SU-DHL-6 (cell line): ENCODE measurements around the gene ZNF580.
A peak's percentile ranks its signal among the peaks of the same experiment; 100 is the strongest.

Experiments used
- H2AFZ ChIP-seq: fragments of 200-600 bp; sonication (generic); 2 replicates; pipeline ENCODE4 v1.6.1; 2014; ENCODE audit warnings: low read depth, mild to moderate bottlenecking, moderate library complexity, mixed read lengths, antibody characterized with exemption, low read length; ENCODE audit not compliant: severe bottlenecking
- H3F3A ChIP-seq: fragments of 200-600 bp; shearing (Covaris generic); 2 replicates; pipeline ENCODE4 v1.6.0; 2016; ENCODE audit warnings: antibody characterized with exemption, mild to moderate bottlenecking; ENCODE audit not compliant: insufficient read depth
- H3K27ac ChIP-seq: fragments of 200-600 bp; sonication (generic); 2 replicates; pipeline ENCODE4 v1.5.1; 2016; ENCODE audit warnings: low read depth, mild to moderate bottlenecking, low read length, moderate library complexity, mixed read lengths
- H3K27me3 ChIP-seq: fragments of 200-600 bp; sonication (generic), shearing (Covaris generic); 2 replicates; pipeline ENCODE4 v1.6.0; 2014; ENCODE audit warnings: mild to moderate bottlenecking, low read length
- H3K36me3 ChIP-seq: fragments of 200-600 bp; sonication (generic); 2 replicates; pipeline ENCODE4 v1.6.1; 2014; ENCODE audit warnings: mild to moderate bottlenecking, low read length, mixed read lengths
- H3K4me2 ChIP-seq: fragments of 300-600, 200-600 bp; shearing (Covaris generic), sonication (generic); 2 replicates; pipeline ENCODE4 v1.6.0; 2014; ENCODE audit warnings: low read length, low read depth, mild to moderate bottlenecking; ENCODE audit not compliant: poor library complexity, severe bottlenecking
- H3K4me3 ChIP-seq: fragments of 200-600 bp; sonication (generic); 2 replicates; pipeline ENCODE4 v1.5.1; 2014; ENCODE audit warnings: antibody characterized with exemption, low read length, mild to moderate bottlenecking, mixed read lengths; ENCODE audit not compliant: insufficient read depth, poor library complexity, severe bottlenecking
- H3K79me2 ChIP-seq: fragments of 200-600 bp; sonication (generic); 2 replicates; pipeline ENCODE4 v1.6.1; 2014; ENCODE audit warnings: mild to moderate bottlenecking, low read length, moderate library complexity; ENCODE audit not compliant: insufficient read depth
- H3K9ac ChIP-seq: fragments of 200-600 bp; sonication (generic); 2 replicates; pipeline ENCODE4 v1.7.0; 2014; ENCODE audit warnings: mild to moderate bottlenecking, low read length
- H3K9me2 ChIP-seq: fragments of 200-600 bp; sonication (generic); replicated peaks from 2 replicates; pipeline ENCODE4 v1.6.1; 2014; ENCODE audit warnings: low read length; ENCODE audit not compliant: insufficient read depth
- H3K9me3 ChIP-seq: fragments of 200-600 bp; sonication (generic); 2 replicates; pipeline ENCODE4 v1.6.1; 2014; ENCODE audit warnings: low read length, mixed read lengths; ENCODE audit not compliant: insufficient read depth
- H4K20me1 ChIP-seq: fragments of 200-600 bp; sonication (generic); 2 replicates; pipeline ENCODE4 v1.6.1; 2014; ENCODE audit warnings: low read depth, mild to moderate bottlenecking, antibody characterized with exemption, low read length, moderate library complexity, mixed read lengths
- EZH2phosphoT487 ChIP-seq: fragments of 200-600 bp; sonication (generic), shearing (Covaris generic); conservative IDR thresholded peaks from 2 replicates; pipeline ENCODE4 v1.6.1; 2018; ENCODE audit warnings: mild to moderate bottlenecking, antibody characterized with exemption, low read length, moderate library complexity, mixed read lengths
- TF ChIP-seq, protein P1 (sequence below): fragments of 200-600 bp; sonication (generic); IDR thresholded peaks from one replicate; pipeline ENCODE4 v1.5.1; 2017; ENCODE audit warnings: antibody characterized with exemption, mild to moderate bottlenecking, low read length, moderate library complexity; ENCODE audit not compliant: insufficient read depth, poor library complexity, severe bottlenecking

ZNF580 gene

DNA sequence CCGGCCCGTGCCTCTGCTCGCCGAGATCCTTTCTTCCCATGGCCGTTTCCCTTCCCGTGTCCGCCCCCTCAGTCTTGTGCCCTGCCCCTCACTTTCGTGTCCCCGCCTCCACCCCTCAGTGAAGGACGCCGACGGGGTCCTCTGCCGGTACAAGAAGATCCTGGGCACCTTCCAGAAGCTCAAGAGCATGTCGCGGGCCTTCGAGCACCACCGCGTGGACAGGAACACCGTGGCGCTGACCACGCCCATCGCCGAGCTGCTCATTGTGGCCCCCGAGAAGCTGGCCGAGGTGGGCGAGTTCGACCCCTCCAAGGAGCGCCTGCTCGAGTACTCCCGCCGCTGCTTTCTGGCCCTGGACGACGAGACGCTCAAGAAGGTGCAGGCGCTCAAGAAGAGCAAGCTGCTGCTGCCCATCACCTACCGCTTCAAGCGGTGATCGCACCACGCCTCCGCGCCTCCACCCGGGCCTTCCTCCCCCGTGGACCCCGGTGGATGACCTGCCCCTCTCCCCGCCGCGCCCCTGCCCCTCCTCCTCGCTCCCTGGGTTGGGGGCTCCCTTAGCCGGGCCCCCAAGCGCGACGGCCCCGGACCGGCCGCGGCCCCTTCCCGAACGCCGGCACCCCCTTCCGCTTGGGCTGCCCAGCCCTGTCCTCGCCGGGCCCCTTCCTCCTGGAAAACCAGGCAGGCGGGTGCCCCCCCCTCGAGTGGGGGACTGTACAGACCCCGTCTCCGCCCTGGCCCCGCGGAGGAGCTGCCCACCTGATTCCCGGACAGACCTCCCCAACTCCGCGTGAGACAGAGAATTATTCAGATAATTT lies 11.7 kb downstream of the ZNF580 start:
- Histone ChIP-seq H3K27ac (no peak overlapping the region), H3K9ac (no peak overlapping the region), H3K9me2 (no peaks in the 10 kb centered on the region), H3F3A (peaks cover 6% of the 10 kb centered on the region; the same call in 1 of the 2 replicates), H3K4me3 (no peak overlapping the region), H3K36me3 (peaks cover 6% of the 10 kb centered on the region; the same call in 1 of the 2 replicates), H2AFZ (no peak overlapping the region), H3K9me3 (no peaks in the 10 kb centered on the region), H3K27me3 (no peaks in the 10 kb centered on the region), H3K79me2 (peaks cover 23% of the 10 kb centered on the region), H3K4me2 (peak overlapping the region; percentile 19), H4K20me1 (peaks cover 7% of the 10 kb centered on the region; the same call in 1 of the 2 replicates)
- TF ChIP-seq, protein P1, sequence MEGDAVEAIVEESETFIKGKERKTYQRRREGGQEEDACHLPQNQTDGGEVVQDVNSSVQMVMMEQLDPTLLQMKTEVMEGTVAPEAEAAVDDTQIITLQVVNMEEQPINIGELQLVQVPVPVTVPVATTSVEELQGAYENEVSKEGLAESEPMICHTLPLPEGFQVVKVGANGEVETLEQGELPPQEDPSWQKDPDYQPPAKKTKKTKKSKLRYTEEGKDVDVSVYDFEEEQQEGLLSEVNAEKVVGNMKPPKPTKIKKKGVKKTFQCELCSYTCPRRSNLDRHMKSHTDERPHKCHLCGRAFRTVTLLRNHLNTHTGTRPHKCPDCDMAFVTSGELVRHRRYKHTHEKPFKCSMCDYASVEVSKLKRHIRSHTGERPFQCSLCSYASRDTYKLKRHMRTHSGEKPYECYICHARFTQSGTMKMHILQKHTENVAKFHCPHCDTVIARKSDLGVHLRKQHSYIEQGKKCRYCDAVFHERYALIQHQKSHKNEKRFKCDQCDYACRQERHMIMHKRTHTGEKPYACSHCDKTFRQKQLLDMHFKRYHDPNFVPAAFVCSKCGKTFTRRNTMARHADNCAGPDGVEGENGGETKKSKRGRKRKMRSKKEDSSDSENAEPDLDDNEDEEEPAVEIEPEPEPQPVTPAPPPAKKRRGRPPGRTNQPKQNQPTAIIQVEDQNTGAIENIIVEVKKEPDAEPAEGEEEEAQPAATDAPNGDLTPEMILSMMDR = no peak
- TF ChIP-seq EZH2phosphoT487 = no peak

DNA sequence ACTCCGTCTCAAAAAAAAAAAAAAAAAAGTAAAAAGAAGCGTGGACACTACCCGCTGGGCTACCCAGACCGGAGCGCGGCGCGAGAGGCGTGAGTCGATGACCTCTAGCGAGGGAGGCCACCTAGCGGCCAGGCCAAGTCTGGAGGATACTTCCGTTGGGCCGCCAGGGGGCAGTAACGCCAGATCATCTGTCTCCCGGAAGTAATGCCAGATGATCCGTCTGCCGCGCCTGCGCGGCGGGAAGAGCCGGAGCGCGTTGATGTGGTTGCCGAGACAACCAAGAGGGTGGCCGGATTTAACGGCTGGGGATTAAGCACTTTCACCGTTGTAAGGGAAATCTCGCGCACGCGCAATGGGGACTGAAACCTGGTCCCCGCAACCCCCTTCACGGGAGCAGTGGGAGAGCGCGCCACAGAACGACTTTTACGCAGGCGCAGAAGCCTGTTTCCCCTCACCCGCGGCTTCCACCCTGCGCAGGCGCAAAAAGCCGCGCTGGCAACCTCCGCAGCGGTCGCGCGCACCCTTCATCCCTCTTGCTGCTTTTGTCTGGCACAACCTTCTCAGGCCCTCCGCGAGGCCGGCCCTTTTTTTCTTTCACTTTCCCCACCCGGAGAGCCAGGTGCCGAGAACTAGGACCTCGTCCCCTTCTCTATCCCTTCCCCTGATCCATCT lies 13.0 kb downstream of the ZNF580 start:
- H4K20me1 ChIP-seq = peaks cover 16% of the 10 kb centered on the region; the same call in 1 of the 2 replicates
- peak overlapping the region; percentile 74 for H3K4me2 ChIP-seq
- H3K27ac ChIP-seq = peak overlapping the region; percentile 96
- TF ChIP-seq, protein P1 = peak; percentile 98
- TF ChIP-seq EZH2phosphoT487 = no peak
- peaks cover 3% of the 10 kb centered on the region; the same call in 1 of the 2 replicates for H3F3A ChIP-seq
- no peaks in the 10 kb centered on the region for H3K9me3 ChIP-seq
- peak overlapping the region; percentile 93 for H3K9ac ChIP-seq
- peaks cover 35% of the 10 kb centered on the region for H3K79me2 ChIP-seq
- no peak overlapping the region for H2AFZ ChIP-seq
- H3K36me3 ChIP-seq = peaks cover 9% of the 10 kb centered on the region; the same call in 1 of the 2 replicates
- H3K4me3 ChIP-seq = peak overlapping the region; percentile 68
- H3K27me3 ChIP-seq = no peaks in the 10 kb centered on the region
- no peaks in the 10 kb centered on the region for H3K9me2 ChIP-seq

DNA sequence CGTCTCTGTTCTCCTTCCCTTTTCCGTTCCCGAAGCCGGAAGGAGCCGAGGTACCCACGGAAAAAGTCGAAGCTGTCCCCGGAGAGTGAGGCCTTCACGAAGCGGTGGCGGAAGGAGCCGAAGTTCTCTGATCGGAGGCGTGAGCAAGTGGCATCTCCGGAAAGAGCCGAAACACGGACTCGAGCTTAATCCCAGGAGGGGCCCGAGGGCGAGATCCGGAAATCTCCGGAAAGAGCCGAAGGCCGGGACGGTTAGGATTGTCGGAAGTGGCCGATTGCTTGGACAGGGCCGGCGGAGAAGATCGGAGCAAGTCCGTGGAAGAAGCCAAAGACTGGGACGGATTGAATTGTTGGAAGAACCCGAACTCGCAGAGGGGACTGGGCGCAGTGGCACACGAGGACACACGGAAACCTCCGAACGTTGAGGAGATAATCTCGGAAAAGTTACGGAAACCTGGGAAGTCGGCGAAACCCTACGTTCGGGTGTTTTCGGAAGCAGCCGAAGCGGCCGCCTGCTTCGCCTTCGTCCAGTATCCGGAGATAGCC lies 13.6 kb downstream of the ZNF580 start:
- peaks cover 3% of the 10 kb centered on the region; the same call in 1 of the 2 replicates for H3F3A ChIP-seq
- no peak for TF ChIP-seq EZH2phosphoT487
- TF ChIP-seq, protein P1 = no peak
- H4K20me1 ChIP-seq = peaks cover 17% of the 10 kb centered on the region; the same call in 1 of the 2 replicates
- H3K27ac ChIP-seq = peak overlapping the region; percentile 96
- no peaks in the 10 kb centered on the region for H3K9me3 ChIP-seq
- H3K27me3 ChIP-seq = no peaks in the 10 kb centered on the region
- peak overlapping the region; percentile 74 for H3K4me2 ChIP-seq
- peak overlapping the region; percentile 68 for H3K4me3 ChIP-seq
- peak overlapping the region; percentile 93 for H3K9ac ChIP-seq
- peak overlapping the region; percentile 67 for H2AFZ ChIP-seq
- peaks cover 41% of the 10 kb centered on the region for H3K79me2 ChIP-seq
- H3K9me2 ChIP-seq = no peaks in the 10 kb centered on the region
- peaks cover 9% of the 10 kb centered on the region; the same call in 1 of the 2 replicates for H3K36me3 ChIP-seq
